Effector CD4-positive, alpha-beta T cell (primary cell): ENCODE results near the gene FAM114A2.
A peak's percentile ranks its signal among the peaks of the same experiment; 100 is the strongest.
"Not testable (repeated sequence)": the region's sequence is repeated elsewhere in the genome, so short reads cannot be mapped to it uniquely, and the experiment has no call there.

Experiments
- DNase-seq: peaks from one replicate; pipeline ENCODE4 v3.0.0-alpha.2; 2020
- total RNA-seq: gene quantifications from one replicate; lab custom pipeline; 2026; lab: John Stamatoyannopoulos, UW

Gene FAM114A2
- total RNA-seq: 15.8 reads per million, percentile 41 among the genes with 10 or more reads in this experiment

DNA sequence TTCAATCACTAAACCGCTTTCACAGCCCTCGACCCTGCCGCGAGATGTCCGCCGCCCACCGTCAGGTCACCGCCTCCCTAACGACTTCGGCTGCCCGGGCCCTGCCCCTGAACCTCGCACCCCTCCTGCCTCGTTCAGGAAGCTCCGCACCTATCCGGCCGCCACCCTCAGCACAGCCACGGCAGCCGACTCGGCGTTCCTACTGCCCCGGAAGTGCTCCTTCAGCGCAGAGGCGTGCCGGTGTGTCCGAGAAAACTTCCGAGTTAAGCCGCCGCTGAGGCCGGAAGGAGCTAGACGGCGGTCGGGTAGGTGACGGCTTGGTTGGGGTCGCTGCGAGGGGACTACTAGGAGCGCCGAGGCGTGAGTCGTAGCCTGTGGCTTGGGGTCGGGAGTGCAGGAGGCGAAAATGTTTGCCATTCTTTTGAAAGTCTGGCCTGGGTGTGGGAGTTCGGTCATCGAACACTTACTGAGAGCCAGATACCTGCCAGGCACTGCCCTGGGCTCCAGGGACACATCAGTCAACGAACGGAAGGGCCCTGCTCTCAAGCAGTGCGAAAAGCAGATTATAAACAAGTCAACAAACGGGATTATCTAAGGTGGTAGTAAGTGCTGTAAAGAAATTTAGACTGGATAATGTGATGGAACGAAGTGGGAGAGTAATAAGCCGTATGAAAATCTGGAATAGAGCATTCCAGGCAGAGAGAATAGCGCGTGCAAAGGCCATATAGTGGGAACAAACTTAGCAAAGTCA, at the start of gene FAM114A2, which contains the start of gene MFAP3:
Gene FAM114A2, minus strand, starts transcription at position 204 of the 751 bp plus-strand sequence. CDS start 3,957 bp downstream, outside the sequence.
Gene MFAP3, plus strand, starts transcription at position 261 of the 751 bp plus-strand sequence. CDS start 10,756 bp downstream, outside the sequence.
- DNase-seq: peak; percentile 81

- no peak for DNase-seq
These were observed 48.5 kb upstream of the FAM114A2 start for GRCh38 chr5:154087260-154087659.

DNA sequence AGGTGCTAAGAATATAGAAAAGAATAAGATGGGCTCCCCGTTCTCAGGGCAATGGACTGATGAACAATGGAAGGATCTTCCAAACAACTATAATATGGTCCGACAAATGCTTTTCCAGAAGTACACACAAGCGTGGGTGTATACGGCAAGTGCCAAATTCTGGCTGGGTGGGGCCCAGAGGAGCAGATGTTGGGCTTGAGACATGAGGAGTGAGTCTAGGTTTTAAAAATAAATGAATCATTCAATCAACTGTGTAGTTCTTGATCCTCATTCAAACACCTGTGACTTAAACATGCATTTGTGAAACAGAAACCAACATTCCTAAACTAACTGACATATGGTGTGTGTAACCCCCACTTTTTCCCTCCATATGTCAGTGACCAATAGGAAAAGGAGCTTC, 47.9 kb upstream of the FAM114A2 start:
- no peak for DNase-seq

- no peak for DNase-seq
These were observed 47.4 kb upstream of the FAM114A2 start for GRCh38 chr5:154086146-154086545.

GRCh38 chr5:154084062-154084639, 45.4 kb upstream of the FAM114A2 start:
- no peak for DNase-seq

DNA sequence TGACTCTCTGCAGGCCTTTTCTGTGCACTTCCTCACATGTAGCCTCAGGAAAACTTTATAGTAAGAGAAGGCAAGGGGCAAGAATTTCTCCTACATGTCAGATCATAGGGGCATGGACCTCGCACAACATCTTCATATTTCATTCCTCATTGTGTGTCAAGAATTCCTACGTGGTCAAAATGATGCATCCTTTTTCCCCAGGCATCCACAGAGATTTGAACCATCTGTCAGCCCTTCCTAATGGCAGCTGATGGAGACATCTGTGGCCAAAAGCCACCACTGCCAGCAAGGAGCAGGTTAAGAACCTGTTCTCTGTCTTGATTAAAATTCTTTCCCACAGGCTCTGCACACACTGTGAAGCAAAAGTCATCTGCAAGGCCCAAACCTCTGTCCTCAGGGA, 42.5 kb upstream of the FAM114A2 start:
- DNase-seq: no peak

- no peak for DNase-seq
These were observed 39.6 kb upstream of the FAM114A2 start for GRCh38 chr5:154078272-154078671.

DNA sequence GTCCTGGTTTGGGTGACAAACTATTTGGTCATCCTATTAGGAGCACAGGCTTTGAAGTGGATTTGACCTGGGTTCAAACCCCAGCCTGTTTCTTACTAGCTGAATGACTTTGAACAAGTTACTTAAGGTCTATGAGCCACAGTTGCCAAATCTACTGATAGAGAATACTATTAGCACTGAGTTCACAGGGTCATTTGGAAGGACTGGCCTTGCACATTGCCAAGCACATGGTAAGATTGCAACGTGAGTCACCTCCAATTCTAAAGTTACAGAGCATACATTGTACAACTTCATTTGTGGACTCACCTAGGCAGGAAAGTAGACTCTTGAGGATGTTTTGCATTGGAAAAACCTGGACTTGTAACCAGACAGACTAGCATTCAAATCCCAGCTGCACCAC, 39.0 kb upstream of the FAM114A2 start:
- DNase-seq: no peak

GRCh38 chr5:154076240-154076922, 37.7 kb upstream of the FAM114A2 start:
- DNase-seq: no peak

DNA sequence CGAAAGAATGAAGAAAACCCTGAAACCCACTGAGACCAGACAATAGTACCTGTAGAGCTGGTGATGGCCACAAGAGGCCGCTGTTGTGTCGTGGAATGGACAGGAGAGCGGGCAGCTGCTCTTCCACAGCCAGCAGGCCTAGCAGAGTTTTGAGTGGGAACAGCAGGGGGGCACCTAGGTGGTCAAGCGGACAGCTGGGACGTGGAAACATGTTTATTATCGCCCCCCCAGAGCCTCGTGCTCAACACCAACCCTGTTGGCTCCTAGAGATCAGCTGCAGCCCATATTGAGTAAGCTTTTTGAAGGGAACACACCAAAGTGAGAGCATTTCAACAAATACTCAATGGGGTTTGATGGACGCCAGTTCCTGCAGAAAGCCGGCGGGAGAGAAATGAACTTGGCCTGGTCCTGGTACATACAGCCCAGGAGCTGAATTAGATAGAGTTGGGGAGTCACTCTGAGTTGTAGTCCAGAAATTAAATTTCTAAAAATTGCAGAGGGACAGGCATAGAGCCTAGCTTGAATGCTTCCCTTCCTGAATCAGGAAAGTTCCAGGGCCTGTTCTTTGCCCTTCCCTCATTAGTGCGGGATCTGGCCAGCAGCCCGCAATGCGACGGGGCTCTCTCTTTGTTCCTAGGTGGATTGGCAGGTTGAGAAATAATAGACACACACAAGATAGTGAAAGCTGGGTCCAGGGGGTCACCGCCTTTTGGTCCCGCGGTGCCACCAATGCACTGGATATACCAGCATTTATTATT, 33.9 kb upstream of the FAM114A2 start:
- DNase-seq: peak; percentile 77

DNA sequence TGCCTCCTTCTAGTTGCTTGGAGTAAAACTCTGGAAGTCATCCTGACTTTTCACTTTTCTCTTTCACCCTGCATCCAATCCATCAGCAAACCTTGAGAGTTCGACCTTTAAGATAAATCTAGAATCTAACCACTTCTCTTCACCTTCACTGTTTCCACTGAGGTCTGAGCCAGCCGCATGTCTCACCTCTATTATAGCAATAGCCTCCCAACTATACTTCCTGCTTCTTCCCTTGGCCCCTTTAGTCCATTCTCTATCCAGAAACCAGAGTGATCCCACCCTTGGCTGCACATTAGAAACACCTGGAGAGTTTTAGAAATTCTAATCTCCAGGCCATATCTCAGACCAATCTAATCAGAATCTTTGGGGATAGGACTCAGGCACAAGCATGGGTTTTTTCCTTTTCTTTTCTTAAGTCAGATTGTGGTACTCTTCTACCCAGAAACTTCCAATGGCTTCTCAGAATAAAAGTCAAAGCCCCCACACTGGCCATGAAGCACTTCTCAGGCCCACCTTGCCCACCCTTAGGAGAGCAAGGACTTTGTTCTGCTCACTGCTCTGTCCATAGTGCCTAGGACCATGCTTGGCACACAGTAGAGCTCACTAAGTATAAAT, 33.2 kb upstream of the FAM114A2 start:
- no peak for DNase-seq

GRCh38 chr5:154069854-154070253, 31.1 kb upstream of the FAM114A2 start:
- DNase-seq: not testable (repeated sequence)

- DNase-seq: no peak
These were observed 27.3 kb upstream of the FAM114A2 start for GRCh38 chr5:154065971-154066370.

GRCh38 chr5:154063372-154063771, 24.7 kb upstream of the FAM114A2 start:
- DNase-seq: no peak

DNA sequence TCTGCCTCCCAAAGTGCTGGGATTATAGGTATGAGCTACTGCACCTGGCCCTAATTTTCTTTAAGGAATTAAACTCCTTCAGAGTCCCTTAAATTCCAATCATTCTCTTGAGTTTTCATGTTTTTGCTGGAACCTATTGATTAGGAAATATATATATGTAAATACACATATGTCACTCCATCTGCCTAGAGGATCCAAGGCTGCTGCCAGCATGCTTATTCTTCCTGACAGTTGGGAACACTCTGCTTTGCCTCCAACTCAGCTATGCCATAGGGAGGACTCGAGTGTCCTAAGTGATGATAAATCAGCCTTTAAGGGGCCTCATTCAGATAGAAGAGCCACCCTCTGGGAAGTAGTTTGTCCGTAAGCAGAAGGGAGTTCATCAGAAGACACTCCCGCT, 21.9 kb upstream of the FAM114A2 start:
- DNase-seq: no peak

- no peak for DNase-seq
These were observed 20.9 kb upstream of the FAM114A2 start for GRCh38 chr5:154059583-154059982.

- DNase-seq: no peak
These were observed 20.3 kb upstream of the FAM114A2 start for GRCh38 chr5:154059039-154059430.

- DNase-seq: no peak
These were observed 19.6 kb upstream of the FAM114A2 start for GRCh38 chr5:154058055-154059038.

GRCh38 chr5:154055201-154055600, 16.5 kb upstream of the FAM114A2 start:
- no peak for DNase-seq

DNA sequence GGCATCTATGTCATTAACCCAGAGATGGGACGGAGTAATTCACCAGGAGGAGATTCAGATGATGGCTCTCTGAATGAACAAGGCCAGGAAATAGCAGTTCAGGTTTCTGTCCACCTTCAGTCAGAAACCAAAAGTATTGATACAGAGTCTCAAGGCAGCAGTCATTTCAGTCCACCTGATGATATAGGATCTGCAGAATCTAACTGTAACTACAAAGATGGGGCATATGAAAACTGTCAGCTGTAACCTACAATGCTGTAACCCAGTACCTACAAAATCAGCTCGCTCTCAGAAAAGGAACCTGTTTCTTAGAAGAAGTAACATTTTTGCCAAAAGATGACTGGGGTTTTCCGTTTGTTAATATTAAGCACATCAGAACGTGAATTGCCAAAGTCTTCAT, 14.8 kb upstream of the FAM114A2 start:
- no peak for DNase-seq

DNA sequence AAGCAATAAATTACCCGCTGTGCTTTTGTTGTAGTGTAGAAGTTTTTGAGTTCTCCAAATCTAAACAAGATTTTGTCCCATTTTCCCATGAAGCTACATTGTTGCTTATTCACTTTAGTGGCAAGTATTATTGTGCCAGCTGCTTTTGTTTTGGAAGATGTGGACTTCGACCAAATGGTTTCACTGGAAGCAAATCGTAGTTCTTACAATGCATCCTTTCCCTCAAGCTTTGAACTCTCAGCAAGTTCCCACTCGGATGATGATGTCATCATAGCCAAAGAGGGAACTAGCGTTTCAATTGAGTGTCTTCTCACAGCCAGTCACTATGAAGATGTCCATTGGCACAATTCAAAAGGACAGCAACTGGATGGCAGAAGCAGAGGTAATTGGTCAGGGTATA, 10.9 kb upstream of the FAM114A2 start:
- no peak for DNase-seq
